ENCODE measurements around the gene M1AP. TPM values are rescaled to one million over a fixed set of nuclear protein-coding genes. Genes with fewer than 3 reads are reported as not detected.

The M1AP gene
- total RNA-seq, 1 experiment from 2014 or later, result not detected

GRCh38 chr2:74514368-74515270 lies 133.5 kb downstream of the M1AP start, which contains the start of gene TLX2:
Gene TLX2 (plus strand): TSS chr2:74514450. CDS start chr2:74514807, 357 bp downstream.
- CTCF ChIA-PET, result interaction anchor here (0.5 to 0.8 kb wide), 2 partner anchors 31 to 40 kb away, joined by 7 read pairs; no protein-coding TSS in a partner anchor
- Histone ChIP-seq H3K4me3 (ENCODE audit: low read length) (peak within 1 kb of the TSS; percentile 69), H3K9ac (ENCODE audit: low read length) (peak within 1 kb of the TSS; percentile 33; the same call in 1 of the 2 replicates), H3K4me1 (ENCODE audit: insufficient read depth, low read length) (0 out of 2 replicates have a peak, but pooled peaks cover 3% of the 10 kb centered on the region), H3K27ac (ENCODE audit: low read length) (no peak within 1 kb of the TSS), H3F3A (ENCODE audit: low read length, unreplicated experiment) (no peaks in the 10 kb centered on the region), H3K9me3 (ENCODE audit: low read length) (no peaks in the 10 kb centered on the region), H2AFZ (ENCODE audit: low read length) (peak within 1 kb of the TSS; percentile 91), H3K36me3 (ENCODE audit: low read depth, low read length) (no peaks in the 10 kb centered on the region), H3K27me3 (ENCODE audit: low read length) (no peaks in the 10 kb centered on the region), H4K20me1 (ENCODE audit: low read length) (no peaks in the 10 kb centered on the region), H3K4me2 (ENCODE audit: low read length) (peak within 1 kb of the TSS; percentile 82), H3K79me2 (ENCODE audit: low read length) (no peaks in the 10 kb centered on the region), H3K9me2 (replicated peaks; ENCODE audit: low read length) (no peaks in the 10 kb centered on the region)
- intact Hi-C loops (cut with micrococcal nuclease), result no loop called here
- TF ChIP-seq EZH2phosphoT487 (IDR thresholded peaks at IDR 0.05; ENCODE audit: borderline replicate concordance, low read length) (no peak), EZH2 (IDR thresholded peaks at IDR 0.05; ENCODE audit: low read length, unreplicated experiment) (no peak)
- TF ChIP-seq, protein P1, sequence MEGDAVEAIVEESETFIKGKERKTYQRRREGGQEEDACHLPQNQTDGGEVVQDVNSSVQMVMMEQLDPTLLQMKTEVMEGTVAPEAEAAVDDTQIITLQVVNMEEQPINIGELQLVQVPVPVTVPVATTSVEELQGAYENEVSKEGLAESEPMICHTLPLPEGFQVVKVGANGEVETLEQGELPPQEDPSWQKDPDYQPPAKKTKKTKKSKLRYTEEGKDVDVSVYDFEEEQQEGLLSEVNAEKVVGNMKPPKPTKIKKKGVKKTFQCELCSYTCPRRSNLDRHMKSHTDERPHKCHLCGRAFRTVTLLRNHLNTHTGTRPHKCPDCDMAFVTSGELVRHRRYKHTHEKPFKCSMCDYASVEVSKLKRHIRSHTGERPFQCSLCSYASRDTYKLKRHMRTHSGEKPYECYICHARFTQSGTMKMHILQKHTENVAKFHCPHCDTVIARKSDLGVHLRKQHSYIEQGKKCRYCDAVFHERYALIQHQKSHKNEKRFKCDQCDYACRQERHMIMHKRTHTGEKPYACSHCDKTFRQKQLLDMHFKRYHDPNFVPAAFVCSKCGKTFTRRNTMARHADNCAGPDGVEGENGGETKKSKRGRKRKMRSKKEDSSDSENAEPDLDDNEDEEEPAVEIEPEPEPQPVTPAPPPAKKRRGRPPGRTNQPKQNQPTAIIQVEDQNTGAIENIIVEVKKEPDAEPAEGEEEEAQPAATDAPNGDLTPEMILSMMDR (conservative IDR thresholded peaks at IDR 0.05; ENCODE audit: low read depth, low read length), result no peak
- ATAC-seq (peak; percentile 63), DNase-seq (peak; percentile 33)
- no TSS peak for BruUV-seq (replicated peaks)
- POLR2A ChIA-PET (ENCODE audit: unreplicated experiment), result no interaction called here

- intact Hi-C loops (cut with micrococcal nuclease), result no loop called here
- ChIA-PET POLR2A (ENCODE audit: unreplicated experiment) (no interaction called here), CTCF (interaction anchor here (0.8 kb wide), 1 partner anchor 30 kb away, joined by 7 read pairs; no protein-coding TSS in a partner anchor)
- DNase-seq (peak; percentile 49), ATAC-seq (peak; percentile 59)
- BruUV-seq (replicated peaks), result no TSS peak
- H3F3A ChIP-seq (ENCODE audit: low read length, unreplicated experiment), result no peaks in the 10 kb centered on the region
- no peak overlapping the region for H3K27ac ChIP-seq (ENCODE audit: low read length)
- H3K4me1 ChIP-seq (ENCODE audit: insufficient read depth, low read length), result 0 out of 2 replicates have a peak, but pooled peaks cover 3% of the 10 kb centered on the region
- peak overlapping the region; percentile 82 for H3K4me2 ChIP-seq (ENCODE audit: low read length)
- H3K79me2 ChIP-seq (ENCODE audit: low read length), result no peaks in the 10 kb centered on the region
- no peaks in the 10 kb centered on the region for H3K9me2 ChIP-seq (replicated peaks; ENCODE audit: low read length)
- H3K36me3 ChIP-seq (ENCODE audit: low read depth, low read length), result no peaks in the 10 kb centered on the region
- H3K4me3 ChIP-seq (ENCODE audit: low read length), result peak overlapping the region; percentile 69
- H4K20me1 ChIP-seq (ENCODE audit: low read length), result no peaks in the 10 kb centered on the region
- H3K9ac ChIP-seq (ENCODE audit: low read length), result peak overlapping the region; percentile 33; the same call in 1 of the 2 replicates
- peak overlapping the region; percentile 91 for H2AFZ ChIP-seq (ENCODE audit: low read length)
- no peaks in the 10 kb centered on the region for H3K9me3 ChIP-seq (ENCODE audit: low read length)
- H3K27me3 ChIP-seq (ENCODE audit: low read length), result no peaks in the 10 kb centered on the region
- TF ChIP-seq, protein P1 (conservative IDR thresholded peaks at IDR 0.05; ENCODE audit: low read depth, low read length), result no peak
- TF ChIP-seq EZH2 (IDR thresholded peaks at IDR 0.05; ENCODE audit: low read length, unreplicated experiment), result no peak
- no peak for TF ChIP-seq EZH2phosphoT487 (IDR thresholded peaks at IDR 0.05; ENCODE audit: borderline replicate concordance, low read length)
Observed at GRCh38 chr2:74513605-74514367, 134.3 kb downstream of the M1AP start.
